NCI-H748 (cell line): Measurements from ENCODE around the gene PDE7B.
"Not testable (repeated sequence)": the region's sequence is repeated elsewhere in the genome, so short reads cannot be mapped to it uniquely, and the experiment has no call there.

Experiments
- DNase-seq: peaks from one replicate; lab custom pipeline; 2025; ENCODE audit not compliant: unreplicated experiment; lab: John Stamatoyannopoulos, UW

The PDE7B gene

GRCh38 chr6:136094812-136095211, 243.3 kb downstream of the PDE7B start:
- DNase-seq, result no peak

- DNase-seq, result no peak
Observed at GRCh38 chr6:136095986-136096385, 244.5 kb downstream of the PDE7B start.

GRCh38 chr6:136102991-136103688, 251.6 kb downstream of the PDE7B start:
- no peak for DNase-seq

- no peak for DNase-seq
Observed at GRCh38 chr6:136103763-136104311, 252.3 kb downstream of the PDE7B start.

GRCh38 chr6:136104556-136104955, 253.1 kb downstream of the PDE7B start:
- no peak for DNase-seq

- not testable (repeated sequence) for DNase-seq
Observed at GRCh38 chr6:136105797-136106196, 254.3 kb downstream of the PDE7B start.

- DNase-seq, result no peak
Observed at GRCh38 chr6:136108361-136108945, 257.0 kb downstream of the PDE7B start.

GRCh38 chr6:136111831-136112230, 260.3 kb downstream of the PDE7B start:
- no peak for DNase-seq

- no peak for DNase-seq
Observed at GRCh38 chr6:136112262-136112661, 260.8 kb downstream of the PDE7B start.

GRCh38 chr6:136113736-136114173, 262.3 kb downstream of the PDE7B start:
- peak; percentile 99 for DNase-seq

GRCh38 chr6:136114661-136115060, 263.2 kb downstream of the PDE7B start:
- DNase-seq, result peak; percentile 81

GRCh38 chr6:136115941-136116340, 264.4 kb downstream of the PDE7B start:
- no peak for DNase-seq

- DNase-seq, result no peak
Observed at GRCh38 chr6:136117081-136117480, 265.6 kb downstream of the PDE7B start.

- DNase-seq, result no peak
Observed at GRCh38 chr6:136118787-136119186, 267.3 kb downstream of the PDE7B start.

GRCh38 chr6:136123468-136123867, 272.0 kb downstream of the PDE7B start:
- no peak for DNase-seq

GRCh38 chr6:136125585-136125984, 274.1 kb downstream of the PDE7B start:
- DNase-seq, result no peak

GRCh38 chr6:136127873-136128272, 276.4 kb downstream of the PDE7B start:
- no peak for DNase-seq

- DNase-seq, result no peak
Observed at GRCh38 chr6:136129365-136129764, 277.9 kb downstream of the PDE7B start.

- no peak for DNase-seq
Observed at GRCh38 chr6:136134268-136134667, 282.8 kb downstream of the PDE7B start.

GRCh38 chr6:136134751-136135150, 283.2 kb downstream of the PDE7B start:
- no peak for DNase-seq

- no peak for DNase-seq
Observed at GRCh38 chr6:136136274-136136673, 284.8 kb downstream of the PDE7B start.

GRCh38 chr6:136137008-136137692, 285.6 kb downstream of the PDE7B start:
- DNase-seq, result peak; percentile 61
